NCI-H1105 treated with DMSO at 0.1 percent for 48 hours (cell line): Measurements from ENCODE around the gene SLC30A2.

Source experiments
- DNase-seq: peaks from one replicate; lab custom pipeline; 2025; lab: John Stamatoyannopoulos, UW

Gene SLC30A2

GRCh38 chr1:26041401-26041800, 4.5 kb downstream of the SLC30A2 start:
- no peak for DNase-seq

- DNase-seq, result no peak
Measured at GRCh38 chr1:26038904-26039303, 7.0 kb downstream of the SLC30A2 start.

- no peak for DNase-seq
Measured at GRCh38 chr1:26038477-26038876, 7.4 kb downstream of the SLC30A2 start.

- no peak for DNase-seq
Measured at GRCh38 chr1:26037904-26038303, 8.0 kb downstream of the SLC30A2 start.

GRCh38 chr1:26036756-26037281, 9.1 kb downstream of the SLC30A2 start:
- DNase-seq, result no peak

- DNase-seq, result peak; percentile 64
Measured at GRCh38 chr1:26035959-26036755, 9.8 kb downstream of the SLC30A2 start.

- peak; percentile 90 for DNase-seq
Measured at GRCh38 chr1:26035203-26035958, 10.5 kb downstream of the SLC30A2 start.

GRCh38 chr1:26034504-26035202, 11.3 kb downstream of the SLC30A2 start:
- peak; percentile 36 for DNase-seq

- DNase-seq, result no peak
Measured at GRCh38 chr1:26032656-26033357, 13.1 kb downstream of the SLC30A2 start.

- no peak for DNase-seq
Measured at GRCh38 chr1:26031611-26032220, 14.2 kb downstream of the SLC30A2 start.

- no peak for DNase-seq
Measured at GRCh38 chr1:26031196-26031595, 14.7 kb downstream of the SLC30A2 start.

- DNase-seq, result no peak
Measured at GRCh38 chr1:26029864-26030481, 15.9 kb downstream of the SLC30A2 start.

- DNase-seq, result no peak
Measured at GRCh38 chr1:26029054-26029863, 16.7 kb downstream of the SLC30A2 start.

GRCh38 chr1:26028490-26028980, 17.4 kb downstream of the SLC30A2 start:
- no peak for DNase-seq

- DNase-seq, result peak; percentile 27
Measured at GRCh38 chr1:26027716-26028489, 18.0 kb downstream of the SLC30A2 start.

- no peak for DNase-seq
Measured at GRCh38 chr1:26025517-26025916, 20.4 kb downstream of the SLC30A2 start.

GRCh38 chr1:26025060-26025459, 20.9 kb downstream of the SLC30A2 start:
- DNase-seq, result no peak

GRCh38 chr1:26023826-26024225, 22.1 kb downstream of the SLC30A2 start:
- DNase-seq, result no peak

GRCh38 chr1:26023009-26023408, 22.9 kb downstream of the SLC30A2 start:
- no peak for DNase-seq
